Measurements from ENCODE around the gene CHEK2. TPM values are rescaled to one million over a fixed set of nuclear protein-coding genes. Genes with fewer than 3 reads are reported as not detected.
"Not testable (repeated sequence)": the region's sequence is repeated elsewhere in the genome, so short reads cannot be mapped to it uniquely, and the experiment has no call there.

Gene CHEK2
- polyA plus RNA-seq, 1 donor = 21.4 TPM

GRCh38 chr22:28772633-28773460 lies 31.2 kb upstream of the CHEK2 start, which contains the start of gene CCDC117:
TSS of gene CCDC117 (plus strand) at chr22:28772695. CDS start at chr22:28772850, 155 bp downstream.
- H3K36me3 ChIP-seq (ENCODE audit: control insufficient read depth, insufficient read depth, low read length) = peaks cover 14% of the 10 kb centered on the region
- no CpG with 5 or more reads among the region's 92 CpGs for WGBS (ENCODE audit: insufficient coverage, low lambda C conversion rate)
- peak; percentile 95 to 97 for DNase-seq
- peak within 1 kb of the TSS; percentile 65 for H3K4me3 ChIP-seq (ENCODE audit: low read length)
- H3K9me3 ChIP-seq (ENCODE audit: control insufficient read depth, low read depth, low read length) = no peaks in the 10 kb centered on the region
- peak within 1 kb of the TSS; percentile 88 for H3K27ac ChIP-seq (ENCODE audit: low read length)
- H3K4me1 ChIP-seq (ENCODE audit: control insufficient read depth, insufficient read depth, low read length) = no peaks in the 10 kb centered on the region
- H3K27me3 ChIP-seq (ENCODE audit: control insufficient read depth, insufficient read depth, low read length) = no peaks in the 10 kb centered on the region

GRCh38 chr22:28771195-28771791 lies 29.7 kb upstream of the CHEK2 start:
- DNase-seq = no peak
- no peaks in the 10 kb centered on the region for H3K27me3 ChIP-seq (ENCODE audit: control insufficient read depth, insufficient read depth, low read length)

GRCh38 chr22:28769394-28770085 lies 27.9 kb upstream of the CHEK2 start:
- no peaks in the 10 kb centered on the region for H3K4me1 ChIP-seq (ENCODE audit: control insufficient read depth, insufficient read depth, low read length)
- WGBS (ENCODE audit: insufficient coverage, low lambda C conversion rate) = 100% methylated on average over 1 of the region's 14 CpGs
- no peaks in the 10 kb centered on the region for H3K27me3 ChIP-seq (ENCODE audit: control insufficient read depth, insufficient read depth, low read length)
- H3K36me3 ChIP-seq (ENCODE audit: control insufficient read depth, insufficient read depth, low read length) = peaks cover 3% of the 10 kb centered on the region
- DNase-seq = no peak
- no peaks in the 10 kb centered on the region for H3K9me3 ChIP-seq (ENCODE audit: control insufficient read depth, low read depth, low read length)
- no peak overlapping the region for H3K4me3 ChIP-seq (ENCODE audit: low read length)
- H3K27ac ChIP-seq (ENCODE audit: low read length) = no peak overlapping the region

More at GRCh38 chr22:28771195-28771791, 29.7 kb upstream of the CHEK2 start:
- Histone ChIP-seq H3K27ac (ENCODE audit: low read length) (no peak overlapping the region), H3K36me3 (ENCODE audit: control insufficient read depth, insufficient read depth, low read length) (peaks cover 9% of the 10 kb centered on the region), H3K9me3 (ENCODE audit: control insufficient read depth, low read depth, low read length) (no peaks in the 10 kb centered on the region), H3K4me3 (ENCODE audit: low read length) (no peak overlapping the region), H3K4me1 (ENCODE audit: control insufficient read depth, insufficient read depth, low read length) (no peaks in the 10 kb centered on the region)
- 100% methylated on average over 1 of the region's 5 CpGs for WGBS (ENCODE audit: insufficient coverage, low lambda C conversion rate)

GRCh38 chr22:28768701-28769393 lies 27.2 kb upstream of the CHEK2 start:
- Histone ChIP-seq H3K27me3 (ENCODE audit: control insufficient read depth, insufficient read depth, low read length) (no peaks in the 10 kb centered on the region), H3K4me1 (ENCODE audit: control insufficient read depth, insufficient read depth, low read length) (no peaks in the 10 kb centered on the region), H3K27ac (ENCODE audit: low read length) (no peak overlapping the region), H3K9me3 (ENCODE audit: control insufficient read depth, low read depth, low read length) (no peaks in the 10 kb centered on the region), H3K36me3 (ENCODE audit: control insufficient read depth, insufficient read depth, low read length) (no peaks in the 10 kb centered on the region), H3K4me3 (ENCODE audit: low read length) (no peak overlapping the region)
- no peak for DNase-seq
- WGBS (ENCODE audit: insufficient coverage, low lambda C conversion rate) = 100% methylated on average over 1 of the region's 6 CpGs

GRCh38 chr22:28766628-28767027 lies 25.0 kb upstream of the CHEK2 start:
- DNase-seq = no peak
- no peak overlapping the region for H3K4me3 ChIP-seq (ENCODE audit: low read length)
- H3K36me3 ChIP-seq (ENCODE audit: control insufficient read depth, insufficient read depth, low read length) = no peaks in the 10 kb centered on the region
- H3K27ac ChIP-seq (ENCODE audit: low read length) = no peak overlapping the region
- WGBS (ENCODE audit: insufficient coverage, low lambda C conversion rate) = 80% methylated on average over 1 of the region's 3 CpGs
- no peaks in the 10 kb centered on the region for H3K4me1 ChIP-seq (ENCODE audit: control insufficient read depth, insufficient read depth, low read length)
- H3K27me3 ChIP-seq (ENCODE audit: control insufficient read depth, insufficient read depth, low read length) = no peaks in the 10 kb centered on the region
- no peaks in the 10 kb centered on the region for H3K9me3 ChIP-seq (ENCODE audit: control insufficient read depth, low read depth, low read length)

- not testable (repeated sequence) for H3K9me3 ChIP-seq (ENCODE audit: control insufficient read depth, low read depth, low read length); H3K4me3 ChIP-seq (ENCODE audit: low read length); H3K27ac ChIP-seq (ENCODE audit: low read length); H3K27me3 ChIP-seq (ENCODE audit: control insufficient read depth, insufficient read depth, low read length); H3K4me1 ChIP-seq (ENCODE audit: control insufficient read depth, insufficient read depth, low read length); DNase-seq; H3K36me3 ChIP-seq (ENCODE audit: control insufficient read depth, insufficient read depth, low read length)
- WGBS (ENCODE audit: insufficient coverage, low lambda C conversion rate) = no CpG with 5 or more reads among the region's 4 CpGs
Measured at GRCh38 chr22:28762000-28762399, 20.4 kb upstream of the CHEK2 start.

GRCh38 chr22:28761449-28761755 lies 19.8 kb upstream of the CHEK2 start:
- no peak overlapping the region for H3K27ac ChIP-seq (ENCODE audit: low read length)
- 40% methylated on average over 1 of the region's 10 CpGs for WGBS (ENCODE audit: insufficient coverage, low lambda C conversion rate)
- no peaks in the 10 kb centered on the region for H3K36me3 ChIP-seq (ENCODE audit: control insufficient read depth, insufficient read depth, low read length)
- no peak for DNase-seq
- H3K27me3 ChIP-seq (ENCODE audit: control insufficient read depth, insufficient read depth, low read length) = no peaks in the 10 kb centered on the region
- no peaks in the 10 kb centered on the region for H3K9me3 ChIP-seq (ENCODE audit: control insufficient read depth, low read depth, low read length)
- no peak overlapping the region for H3K4me3 ChIP-seq (ENCODE audit: low read length)
- no peaks in the 10 kb centered on the region for H3K4me1 ChIP-seq (ENCODE audit: control insufficient read depth, insufficient read depth, low read length)

- WGBS (ENCODE audit: insufficient coverage, low lambda C conversion rate) = 67% methylated on average over 1 of the region's 3 CpGs
- H3K27ac ChIP-seq (ENCODE audit: low read length) = no peak overlapping the region
- H3K4me1 ChIP-seq (ENCODE audit: control insufficient read depth, insufficient read depth, low read length) = no peaks in the 10 kb centered on the region
- no peak overlapping the region for H3K4me3 ChIP-seq (ENCODE audit: low read length)
- no peaks in the 10 kb centered on the region for H3K36me3 ChIP-seq (ENCODE audit: control insufficient read depth, insufficient read depth, low read length)
- H3K9me3 ChIP-seq (ENCODE audit: control insufficient read depth, low read depth, low read length) = no peaks in the 10 kb centered on the region
- no peaks in the 10 kb centered on the region for H3K27me3 ChIP-seq (ENCODE audit: control insufficient read depth, insufficient read depth, low read length)
- DNase-seq = no peak
Measured at GRCh38 chr22:28759861-28760560, 18.4 kb upstream of the CHEK2 start.

- H3K9me3 ChIP-seq (ENCODE audit: control insufficient read depth, low read depth, low read length); H3K27me3 ChIP-seq (ENCODE audit: control insufficient read depth, insufficient read depth, low read length); H3K27ac ChIP-seq (ENCODE audit: low read length); H3K36me3 ChIP-seq (ENCODE audit: control insufficient read depth, insufficient read depth, low read length); H3K4me3 ChIP-seq (ENCODE audit: low read length); H3K4me1 ChIP-seq (ENCODE audit: control insufficient read depth, insufficient read depth, low read length); DNase-seq: not testable (repeated sequence)
- WGBS (ENCODE audit: insufficient coverage, low lambda C conversion rate) = 100% methylated on average over 1 of the region's 3 CpGs
Measured at GRCh38 chr22:28754512-28754911, 12.9 kb upstream of the CHEK2 start.

GRCh38 chr22:28750471-28750881 lies 8.9 kb upstream of the CHEK2 start:
- Histone ChIP-seq H3K36me3 (ENCODE audit: control insufficient read depth, insufficient read depth, low read length) (peaks cover 34% of the 10 kb centered on the region), H3K27ac (ENCODE audit: low read length) (no peak overlapping the region)
- DNase-seq = no peak

More at GRCh38 chr22:28750471-28750881, 8.9 kb upstream of the CHEK2 start:
- WGBS (ENCODE audit: insufficient coverage, low lambda C conversion rate) = 70% methylated on average over 5 of the region's 6 CpGs
- Histone ChIP-seq H3K9me3 (ENCODE audit: control insufficient read depth, low read depth, low read length) (no peaks in the 10 kb centered on the region), H3K27me3 (ENCODE audit: control insufficient read depth, insufficient read depth, low read length) (no peaks in the 10 kb centered on the region), H3K4me1 (ENCODE audit: control insufficient read depth, insufficient read depth, low read length) (no peaks in the 10 kb centered on the region), H3K4me3 (ENCODE audit: low read length) (no peak overlapping the region)

Measured in large intestine (tissue), 3 donors.